ENCODE data around the gene TBX4. TPM values are rescaled to one million over a fixed set of nuclear protein-coding genes. Genes with fewer than 3 reads are reported as not detected.

TBX4 gene
- total RNA-seq, 1 experiment from 2014 or later, result not detected

GRCh38 chr17:61422869-61423268 is 29.4 kb upstream of the TBX4 start:
- no CpG with 5 or more reads among the region's 2 CpGs for WGBS (ENCODE audit: extremely low coverage, insufficient read length, low lambda C conversion rate)
- TF ChIP-seq, protein P1, sequence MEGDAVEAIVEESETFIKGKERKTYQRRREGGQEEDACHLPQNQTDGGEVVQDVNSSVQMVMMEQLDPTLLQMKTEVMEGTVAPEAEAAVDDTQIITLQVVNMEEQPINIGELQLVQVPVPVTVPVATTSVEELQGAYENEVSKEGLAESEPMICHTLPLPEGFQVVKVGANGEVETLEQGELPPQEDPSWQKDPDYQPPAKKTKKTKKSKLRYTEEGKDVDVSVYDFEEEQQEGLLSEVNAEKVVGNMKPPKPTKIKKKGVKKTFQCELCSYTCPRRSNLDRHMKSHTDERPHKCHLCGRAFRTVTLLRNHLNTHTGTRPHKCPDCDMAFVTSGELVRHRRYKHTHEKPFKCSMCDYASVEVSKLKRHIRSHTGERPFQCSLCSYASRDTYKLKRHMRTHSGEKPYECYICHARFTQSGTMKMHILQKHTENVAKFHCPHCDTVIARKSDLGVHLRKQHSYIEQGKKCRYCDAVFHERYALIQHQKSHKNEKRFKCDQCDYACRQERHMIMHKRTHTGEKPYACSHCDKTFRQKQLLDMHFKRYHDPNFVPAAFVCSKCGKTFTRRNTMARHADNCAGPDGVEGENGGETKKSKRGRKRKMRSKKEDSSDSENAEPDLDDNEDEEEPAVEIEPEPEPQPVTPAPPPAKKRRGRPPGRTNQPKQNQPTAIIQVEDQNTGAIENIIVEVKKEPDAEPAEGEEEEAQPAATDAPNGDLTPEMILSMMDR (conservative IDR thresholded peaks at IDR 0.05), result no peak

More at GRCh38 chr17:61422869-61423268, 29.4 kb upstream of the TBX4 start:
- H3K36me3 Mint-ChIP-seq (ENCODE audit: insufficient read depth in 1 of 3, low read depth in 3 of 3), result no peaks in the 10 kb centered on the region
- Histone ChIP-seq H3K23ac (ENCODE audit: insufficient read length, low read depth, low read length) (no peak overlapping the region), H3K9ac (ENCODE audit: extremely low read depth, insufficient read length, low read length) (no peak overlapping the region), H3K56ac (ENCODE audit: insufficient read length, low read depth, low read length) (no peak overlapping the region), H3K27me3 (ENCODE audit: insufficient read depth, low read length) (no peaks in the 10 kb centered on the region), H3K79me1 (ENCODE audit: insufficient read depth, low read depth, low read length, poor library complexity, severe bottlenecking) (no peaks in the 10 kb centered on the region), H3K4ac (ENCODE audit: low read depth, low read length) (no peak overlapping the region), H4K20me1 (ENCODE audit: control insufficient read depth, insufficient read depth, insufficient read length) (no peaks in the 10 kb centered on the region), H4K8ac (replicated peaks; ENCODE audit: insufficient read length, low read depth, low read length) (no peak overlapping the region), H3T11ph (ENCODE audit: low read length) (no peak overlapping the region), H3K18ac (ENCODE audit: insufficient read length, low read depth, low read length) (no peak overlapping the region), H3K14ac (ENCODE audit: insufficient read depth, low read length) (no peak overlapping the region), H2BK5ac (ENCODE audit: insufficient read length, low read length) (no peak overlapping the region), H2BK12ac (ENCODE audit: insufficient read length, low read depth, low read length) (no peak overlapping the region), H2BK120ac (ENCODE audit: low read depth, low read length, poor library complexity, severe bottlenecking) (no peak overlapping the region), H2AK5ac (ENCODE audit: insufficient read length, low read length) (no peak overlapping the region), H3K27ac (ENCODE audit: insufficient read length, low read depth, low read length) (no peak overlapping the region), H2AFZ (ENCODE audit: low read length) (no peak overlapping the region), H3K23me2 (ENCODE audit: insufficient read length, low read depth, low read length, poor library complexity, severe bottlenecking) (no peaks in the 10 kb centered on the region), H3K9me3 (ENCODE audit: control insufficient read depth, low read depth, low read length) (no peaks in the 10 kb centered on the region), H4K91ac (ENCODE audit: insufficient read length, low read depth, low read length) (no peak overlapping the region), H2BK20ac (ENCODE audit: low read depth, low read length, poor library complexity, severe bottlenecking) (no peak overlapping the region), H2BK15ac (ENCODE audit: low read depth, low read length) (no peak overlapping the region), H3K79me2 (ENCODE audit: insufficient read depth, low read length) (no peaks in the 10 kb centered on the region), H3K4me2 (ENCODE audit: insufficient read depth, insufficient read length, low read length) (no peak overlapping the region), H4K5ac (ENCODE audit: insufficient read length, low read depth, low read length) (no peak overlapping the region), H3K4me1 (ENCODE audit: insufficient read depth, low read length) (peaks cover 2% of the 10 kb centered on the region; the same call in 1 of the 2 replicates)
- no peak overlapping the region for H3K4me3 Mint-ChIP-seq
- H3K27me3 Mint-ChIP-seq (ENCODE audit: low read depth), result peaks cover 60% of the 10 kb centered on the region
- peaks cover 7% of the 10 kb centered on the region in 2 experiments for H3K4me1 Mint-ChIP-seq
- no peaks in the 10 kb centered on the region for H3K9me3 Mint-ChIP-seq
- DNase-seq, result no peak
- H3K27ac Mint-ChIP-seq, result no peak overlapping the region

Data from H9 (cell line).